ENCODE measurements around the gene ITPR3.

Gene ITPR3

DNA sequence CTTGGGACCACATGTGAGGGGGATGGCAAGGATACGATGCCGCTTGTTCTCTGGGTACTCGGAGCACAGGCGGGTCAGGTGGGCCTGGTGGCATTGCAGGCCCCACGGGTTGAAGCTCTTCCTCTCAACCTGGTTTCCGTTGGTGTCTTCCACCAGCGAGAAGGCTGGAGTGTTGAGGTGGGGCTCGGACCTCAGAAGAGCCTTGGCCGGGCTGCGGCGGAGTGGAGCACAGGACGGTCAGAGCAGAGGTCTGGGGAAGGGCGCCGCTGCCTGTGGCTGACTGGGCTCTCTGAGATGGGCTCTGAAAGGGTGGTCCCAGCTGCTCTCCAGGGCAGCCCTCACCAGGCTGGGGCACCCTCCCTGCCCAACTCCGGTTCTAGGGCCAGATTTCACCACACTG, 105.6 kb downstream of the ITPR3 start:
- H3K27ac ChIP-seq: no peak overlapping the region
- DNase-seq (ENCODE audit: low spot score): no peak
- H3K4me3 ChIP-seq: no peak overlapping the region
- TF ChIP-seq, protein P1, sequence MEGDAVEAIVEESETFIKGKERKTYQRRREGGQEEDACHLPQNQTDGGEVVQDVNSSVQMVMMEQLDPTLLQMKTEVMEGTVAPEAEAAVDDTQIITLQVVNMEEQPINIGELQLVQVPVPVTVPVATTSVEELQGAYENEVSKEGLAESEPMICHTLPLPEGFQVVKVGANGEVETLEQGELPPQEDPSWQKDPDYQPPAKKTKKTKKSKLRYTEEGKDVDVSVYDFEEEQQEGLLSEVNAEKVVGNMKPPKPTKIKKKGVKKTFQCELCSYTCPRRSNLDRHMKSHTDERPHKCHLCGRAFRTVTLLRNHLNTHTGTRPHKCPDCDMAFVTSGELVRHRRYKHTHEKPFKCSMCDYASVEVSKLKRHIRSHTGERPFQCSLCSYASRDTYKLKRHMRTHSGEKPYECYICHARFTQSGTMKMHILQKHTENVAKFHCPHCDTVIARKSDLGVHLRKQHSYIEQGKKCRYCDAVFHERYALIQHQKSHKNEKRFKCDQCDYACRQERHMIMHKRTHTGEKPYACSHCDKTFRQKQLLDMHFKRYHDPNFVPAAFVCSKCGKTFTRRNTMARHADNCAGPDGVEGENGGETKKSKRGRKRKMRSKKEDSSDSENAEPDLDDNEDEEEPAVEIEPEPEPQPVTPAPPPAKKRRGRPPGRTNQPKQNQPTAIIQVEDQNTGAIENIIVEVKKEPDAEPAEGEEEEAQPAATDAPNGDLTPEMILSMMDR (IDR thresholded peaks at IDR 0.05): no peak

DNA sequence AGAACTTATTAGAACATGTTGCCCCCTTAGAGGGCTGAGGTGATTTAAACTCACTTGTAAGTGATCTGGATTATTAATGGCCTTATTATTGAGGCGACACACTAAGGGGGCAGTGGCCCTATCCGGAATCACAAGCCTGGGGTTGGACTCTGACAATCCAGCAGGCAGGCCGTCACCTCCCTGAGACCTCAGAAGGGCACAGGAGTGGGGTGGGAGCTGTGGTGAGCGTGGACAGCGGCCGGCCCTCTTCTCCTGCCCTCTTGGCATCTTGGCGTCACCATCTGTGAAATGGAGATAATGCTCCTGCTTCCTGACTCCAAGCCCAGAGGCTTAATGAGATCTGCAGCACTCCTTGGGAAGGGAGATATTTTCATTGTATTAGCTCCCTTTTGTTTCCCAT, 106.0 kb downstream of the ITPR3 start:
- H3K27ac ChIP-seq: no peak overlapping the region
- TF ChIP-seq, protein P1 (IDR thresholded peaks at IDR 0.05): no peak
- H3K4me3 ChIP-seq: no peak overlapping the region
- no peak for DNase-seq (ENCODE audit: low spot score)

DNA sequence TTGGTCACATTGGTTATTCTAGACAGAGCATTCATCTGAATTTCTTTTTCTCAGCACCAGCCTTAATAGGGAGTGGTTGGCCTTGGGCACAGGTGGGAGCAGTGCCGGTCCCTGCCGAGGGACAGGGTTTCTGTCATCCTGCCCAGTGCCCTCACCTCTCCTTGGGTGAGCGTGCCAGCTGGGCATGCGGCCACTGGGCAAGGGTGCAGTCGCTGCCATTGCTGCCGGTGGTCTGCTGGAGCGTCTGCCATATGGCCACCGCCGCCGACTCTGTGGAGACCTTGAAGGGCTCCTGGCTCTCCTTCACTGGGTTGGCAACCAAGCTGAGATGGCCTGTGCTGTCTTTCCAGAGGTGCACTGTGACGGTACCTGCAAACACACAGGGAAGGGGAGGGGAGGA, 106.8 kb downstream of the ITPR3 start:
- TF ChIP-seq, protein P1 (IDR thresholded peaks at IDR 0.05): no peak
- Histone ChIP-seq H3K27ac (no peak overlapping the region), H3K4me3 (no peak overlapping the region)
- no peak for DNase-seq (ENCODE audit: low spot score)

DNA sequence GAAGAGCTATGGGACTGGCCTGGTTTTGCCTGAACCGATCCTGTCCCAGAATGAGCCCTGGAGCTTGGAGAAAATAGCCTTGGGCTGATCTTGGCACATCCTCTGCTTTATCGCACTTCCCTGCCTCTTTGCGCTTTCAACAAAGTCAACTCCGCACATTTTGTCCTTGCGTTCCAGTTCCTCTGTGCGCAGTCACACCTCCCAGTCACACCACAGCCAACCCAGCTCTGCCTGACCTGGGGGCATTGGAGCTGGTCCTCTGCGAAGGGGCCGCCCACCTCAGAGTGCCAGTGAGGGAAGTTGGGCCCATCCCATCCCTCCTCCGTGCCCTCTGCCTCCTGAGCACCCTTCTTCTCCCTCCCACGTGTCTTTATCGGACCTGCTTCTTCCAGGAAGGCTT, 107.3 kb downstream of the ITPR3 start:
- no peak overlapping the region for H3K27ac ChIP-seq
- TF ChIP-seq, protein P1 (IDR thresholded peaks at IDR 0.05): no peak
- no peak overlapping the region for H3K4me3 ChIP-seq
- DNase-seq (ENCODE audit: low spot score): no peak

DNA sequence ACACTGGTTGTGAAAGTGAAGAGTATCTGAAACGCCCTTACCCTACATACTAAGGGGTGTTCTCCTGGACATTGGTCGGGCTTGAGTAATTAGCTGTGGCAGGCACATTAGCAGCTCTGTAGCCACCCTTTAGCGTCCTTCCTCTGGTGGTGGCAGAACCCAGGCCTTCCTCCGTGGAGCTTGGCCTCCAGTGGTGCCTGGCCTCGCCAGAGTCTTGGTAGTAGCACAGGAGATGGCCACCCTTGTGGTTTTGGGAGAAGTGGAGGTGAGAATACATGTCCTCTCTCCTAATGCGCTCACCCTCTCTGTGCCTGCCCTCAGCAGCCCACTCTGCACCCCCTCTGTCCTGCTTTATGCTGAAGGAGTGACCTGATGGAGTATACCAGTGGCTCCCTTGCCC, 107.9 kb downstream of the ITPR3 start:
- DNase-seq (ENCODE audit: low spot score): no peak
- TF ChIP-seq, protein P1 (IDR thresholded peaks at IDR 0.05): no peak
- H3K4me3 ChIP-seq: no peak overlapping the region
- H3K27ac ChIP-seq: no peak overlapping the region

DNA sequence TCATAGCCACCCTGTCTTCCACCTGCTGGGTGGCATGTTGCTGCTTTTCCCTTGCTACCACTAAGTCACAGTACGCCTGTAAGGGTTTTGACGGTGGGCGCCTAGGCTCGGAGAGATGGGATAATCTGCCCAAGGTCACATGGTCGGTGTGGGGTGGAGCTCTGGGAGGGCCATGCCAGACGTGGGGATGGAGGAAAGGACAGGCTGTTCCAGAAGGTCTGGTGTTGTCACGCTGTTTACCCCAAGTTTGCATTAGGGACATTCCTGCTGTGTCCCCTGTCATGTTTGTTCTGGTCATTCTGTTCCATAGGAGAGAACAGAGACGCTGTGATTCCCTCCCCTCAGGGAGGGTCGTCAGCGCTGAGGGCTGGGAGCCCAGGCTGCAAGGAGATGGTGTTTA, 109.5 kb downstream of the ITPR3 start:
- H3K4me3 ChIP-seq: no peak overlapping the region
- H3K27ac ChIP-seq: no peak overlapping the region
- TF ChIP-seq, protein P1 (IDR thresholded peaks at IDR 0.05): no peak
- DNase-seq (ENCODE audit: low spot score): no peak

DNA sequence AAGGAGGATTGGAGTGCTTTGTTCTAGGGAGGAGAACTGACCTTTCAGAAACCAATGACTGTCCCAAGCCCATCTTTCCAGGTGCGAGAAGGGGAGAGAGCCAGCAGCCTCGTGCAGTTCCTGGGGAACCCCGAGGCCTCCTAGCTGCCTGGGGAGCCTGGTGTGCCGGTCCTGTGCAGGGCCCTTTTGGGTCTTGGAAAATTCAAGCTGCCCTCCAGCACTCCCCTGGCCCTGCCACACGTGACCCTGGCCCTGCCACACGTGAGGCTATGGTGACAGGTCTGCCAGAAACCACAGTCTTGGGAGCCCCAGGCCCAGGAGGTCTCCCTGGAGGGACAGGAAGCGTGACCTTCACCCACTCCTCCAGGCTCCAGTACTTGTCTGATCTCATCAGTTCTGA, 109.9 kb downstream of the ITPR3 start:
- H3K4me3 ChIP-seq: no peak overlapping the region
- TF ChIP-seq, protein P1 (IDR thresholded peaks at IDR 0.05): no peak
- no peak overlapping the region for H3K27ac ChIP-seq
- no peak for DNase-seq (ENCODE audit: low spot score)
